Smooth muscle cell (in vitro differentiated cells): ENCODE results near the gene GRID1. TPM values are rescaled to one million over a fixed set of nuclear protein-coding genes. Genes with fewer than 3 reads are reported as not detected.

Experiments
- DNase-seq: peaks from one replicate; lab custom pipeline; 2025; ENCODE audit not compliant: unreplicated experiment; lab: John Stamatoyannopoulos, UW
- H2AFZ ChIP-seq: fragments of 200-600 bp; sonication (generic); 2 replicates; pipeline ENCODE4 v1.6.0; 2016; ENCODE audit warnings: antibody characterized with exemption, low read depth, mild to moderate bottlenecking
- H3F3A ChIP-seq: fragments of 200-600 bp; sonication (generic); 2 replicates; pipeline ENCODE4 v1.6.0; 2017; ENCODE audit warnings: antibody characterized with exemption, low read depth
- H3K27ac ChIP-seq: fragments of 200-600 bp; sonication (generic); 2 replicates; pipeline ENCODE4 v1.5.1; 2016; ENCODE audit warnings: low read depth, mild to moderate bottlenecking
- H3K27me3 ChIP-seq: fragments of 200-600 bp; sonication (generic); 2 replicates; pipeline ENCODE4 v1.6.1; 2016; ENCODE audit warnings: low read depth, mild to moderate bottlenecking
- H3K36me3 ChIP-seq: fragments of 200-600 bp; sonication (generic); 2 replicates; pipeline ENCODE4 v1.5.1; 2016; ENCODE audit warnings: low read depth
- H3K4me1 ChIP-seq: fragments of 200-600 bp; sonication (generic); 2 replicates; pipeline ENCODE4 v1.5.1; 2016; ENCODE audit warnings: low read depth
- H3K4me2 ChIP-seq: fragments of 200-600 bp; sonication (generic); 2 replicates; pipeline ENCODE4 v1.6.0; 2016; ENCODE audit warnings: mild to moderate bottlenecking
- H3K4me3 ChIP-seq: fragments of 200-600 bp; sonication (generic); 2 replicates; pipeline ENCODE4 v1.5.1; 2016; ENCODE audit warnings: mild to moderate bottlenecking
- H3K79me2 ChIP-seq: fragments of 200-600 bp; sonication (generic); 2 replicates; pipeline ENCODE4 v1.6.0; 2016; ENCODE audit warnings: low read depth, mild to moderate bottlenecking
- H3K9ac ChIP-seq: fragments of 200-600 bp; sonication (generic); 2 replicates; pipeline ENCODE4 v1.6.0; 2016; ENCODE audit warnings: low read depth
- H3K9me3 ChIP-seq: fragments of 200-600 bp; sonication (generic); replicated peaks from 2 replicates; pipeline ENCODE4 v1.5.1; 2016; ENCODE audit warnings: low read depth
- H4K20me1 ChIP-seq: fragments of 200-600 bp; sonication (generic); 2 replicates; pipeline ENCODE4 v1.6.0; 2016; ENCODE audit warnings: low read depth
- WGBS: methylation state at CpG from one replicate; pipeline ENCODE4 v1.1.7; 2016; ENCODE audit warnings: low lambda C conversion rate; 5-methylcytosine and 5-hydroxymethylcytosine counted together
- polyA plus RNA-seq: library from polyadenylated mRNA; unstranded; fragments of >200 nt; fragmentation: Nextera tagmentation; extraction: Ambion mirVana; gene quantifications from 2 replicates; pipeline ENCODE4 v1.2.1, GENCODE V29; 2016
- total RNA-seq: library from RNA; depleted of rRNA; stranded (reverse); fragments of >200 nt; gene quantifications from 2 replicates; pipeline ENCODE4 v1.2.3, GENCODE V29; 2014
- TF ChIP-seq, protein P1 (sequence below): fragments of 200-600 bp; sonication (generic); IDR thresholded peaks from 2 replicates; pipeline ENCODE4 v1.5.1; 2017; ENCODE audit warnings: borderline replicate concordance, mild to moderate bottlenecking, antibody characterized with exemption; ENCODE audit not compliant: insufficient read depth, poor library complexity, severe bottlenecking

Gene GRID1
- total and polyA plus RNA-seq, 2 experiments from 2014 or later: 4.4 to 7.4 TPM

GRCh38 chr10:85741626-85742300 lies 624.8 kb downstream of the GRID1 start:
- Histone ChIP-seq H3K27me3 (no peaks in the 10 kb centered on the region), H3K79me2 (no peaks in the 10 kb centered on the region), H3K27ac (no peak overlapping the region), H2AFZ (no peak overlapping the region), H3F3A (no peaks in the 10 kb centered on the region), H3K9me3 (no peaks in the 10 kb centered on the region), H3K9ac (no peak overlapping the region), H3K4me1 (no peaks in the 10 kb centered on the region), H4K20me1 (no peaks in the 10 kb centered on the region), H3K4me2 (no peak overlapping the region), H3K4me3 (no peak overlapping the region), H3K36me3 (no peaks in the 10 kb centered on the region)
- TF ChIP-seq, protein P1, sequence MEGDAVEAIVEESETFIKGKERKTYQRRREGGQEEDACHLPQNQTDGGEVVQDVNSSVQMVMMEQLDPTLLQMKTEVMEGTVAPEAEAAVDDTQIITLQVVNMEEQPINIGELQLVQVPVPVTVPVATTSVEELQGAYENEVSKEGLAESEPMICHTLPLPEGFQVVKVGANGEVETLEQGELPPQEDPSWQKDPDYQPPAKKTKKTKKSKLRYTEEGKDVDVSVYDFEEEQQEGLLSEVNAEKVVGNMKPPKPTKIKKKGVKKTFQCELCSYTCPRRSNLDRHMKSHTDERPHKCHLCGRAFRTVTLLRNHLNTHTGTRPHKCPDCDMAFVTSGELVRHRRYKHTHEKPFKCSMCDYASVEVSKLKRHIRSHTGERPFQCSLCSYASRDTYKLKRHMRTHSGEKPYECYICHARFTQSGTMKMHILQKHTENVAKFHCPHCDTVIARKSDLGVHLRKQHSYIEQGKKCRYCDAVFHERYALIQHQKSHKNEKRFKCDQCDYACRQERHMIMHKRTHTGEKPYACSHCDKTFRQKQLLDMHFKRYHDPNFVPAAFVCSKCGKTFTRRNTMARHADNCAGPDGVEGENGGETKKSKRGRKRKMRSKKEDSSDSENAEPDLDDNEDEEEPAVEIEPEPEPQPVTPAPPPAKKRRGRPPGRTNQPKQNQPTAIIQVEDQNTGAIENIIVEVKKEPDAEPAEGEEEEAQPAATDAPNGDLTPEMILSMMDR: no peak
- no peak for DNase-seq
- 89% methylated on average over 5 of the region's 5 CpGs for WGBS

GRCh38 chr10:85735997-85736396 lies 630.6 kb downstream of the GRID1 start:
- no peaks in the 10 kb centered on the region for H3K9me3 ChIP-seq
- TF ChIP-seq, protein P1: no peak
- H3K9ac ChIP-seq: no peak overlapping the region
- no peak overlapping the region for H2AFZ ChIP-seq
- H3K36me3 ChIP-seq: no peaks in the 10 kb centered on the region
- H3K4me2 ChIP-seq: no peak overlapping the region
- no peak overlapping the region for H3K4me3 ChIP-seq
- H4K20me1 ChIP-seq: no peaks in the 10 kb centered on the region
- no peaks in the 10 kb centered on the region for H3K79me2 ChIP-seq
- no peaks in the 10 kb centered on the region for H3K4me1 ChIP-seq
- WGBS: 18% methylated on average over 1 of the region's 1 CpG
- no peaks in the 10 kb centered on the region for H3F3A ChIP-seq
- H3K27ac ChIP-seq: no peak overlapping the region
- H3K27me3 ChIP-seq: no peaks in the 10 kb centered on the region
- no peak for DNase-seq

- no peaks in the 10 kb centered on the region for H3K4me1 ChIP-seq
- H4K20me1 ChIP-seq: no peaks in the 10 kb centered on the region
- no peaks in the 10 kb centered on the region for H3K79me2 ChIP-seq
- TF ChIP-seq, protein P1: no peak
- WGBS: 17% methylated on average over 7 of the region's 7 CpGs
- no peaks in the 10 kb centered on the region for H3K9me3 ChIP-seq
- H3K9ac ChIP-seq: no peak overlapping the region
- DNase-seq: no peak
- H2AFZ ChIP-seq: no peak overlapping the region
- no peaks in the 10 kb centered on the region for H3K27me3 ChIP-seq
- no peaks in the 10 kb centered on the region for H3K36me3 ChIP-seq
- H3K4me3 ChIP-seq: no peak overlapping the region
- H3K4me2 ChIP-seq: peak overlapping the region; percentile 56
- peak overlapping the region; percentile 28 for H3K27ac ChIP-seq
- H3F3A ChIP-seq: no peaks in the 10 kb centered on the region
Observed at GRCh38 chr10:85734791-85735190, 631.8 kb downstream of the GRID1 start.

- no peak overlapping the region for H3K9ac ChIP-seq
- H3K79me2 ChIP-seq: no peaks in the 10 kb centered on the region
- no peaks in the 10 kb centered on the region for H3F3A ChIP-seq
- WGBS: 93% methylated on average over 6 of the region's 6 CpGs
- H3K27me3 ChIP-seq: no peaks in the 10 kb centered on the region
- TF ChIP-seq, protein P1: no peak
- H3K4me3 ChIP-seq: no peak overlapping the region
- H3K4me2 ChIP-seq: no peak overlapping the region
- H3K27ac ChIP-seq: no peak overlapping the region
- H3K36me3 ChIP-seq: no peaks in the 10 kb centered on the region
- H3K4me1 ChIP-seq: no peaks in the 10 kb centered on the region
- H2AFZ ChIP-seq: no peak overlapping the region
- no peaks in the 10 kb centered on the region for H3K9me3 ChIP-seq
- H4K20me1 ChIP-seq: no peaks in the 10 kb centered on the region
- DNase-seq: no peak
Observed at GRCh38 chr10:85724215-85724614, 642.4 kb downstream of the GRID1 start.
